GM04503 (cell line): Measurements from ENCODE around the gene FREY1.
"Not testable (repeated sequence)": the region's sequence is repeated elsewhere in the genome, so short reads cannot be mapped to it uniquely, and the experiment has no call there.

Experiments used
- DNase-seq: peaks from one replicate; pipeline ENCODE4 v3.0.0-alpha.2; 2012; ENCODE audit warnings: low read depth

The FREY1 gene

DNA sequence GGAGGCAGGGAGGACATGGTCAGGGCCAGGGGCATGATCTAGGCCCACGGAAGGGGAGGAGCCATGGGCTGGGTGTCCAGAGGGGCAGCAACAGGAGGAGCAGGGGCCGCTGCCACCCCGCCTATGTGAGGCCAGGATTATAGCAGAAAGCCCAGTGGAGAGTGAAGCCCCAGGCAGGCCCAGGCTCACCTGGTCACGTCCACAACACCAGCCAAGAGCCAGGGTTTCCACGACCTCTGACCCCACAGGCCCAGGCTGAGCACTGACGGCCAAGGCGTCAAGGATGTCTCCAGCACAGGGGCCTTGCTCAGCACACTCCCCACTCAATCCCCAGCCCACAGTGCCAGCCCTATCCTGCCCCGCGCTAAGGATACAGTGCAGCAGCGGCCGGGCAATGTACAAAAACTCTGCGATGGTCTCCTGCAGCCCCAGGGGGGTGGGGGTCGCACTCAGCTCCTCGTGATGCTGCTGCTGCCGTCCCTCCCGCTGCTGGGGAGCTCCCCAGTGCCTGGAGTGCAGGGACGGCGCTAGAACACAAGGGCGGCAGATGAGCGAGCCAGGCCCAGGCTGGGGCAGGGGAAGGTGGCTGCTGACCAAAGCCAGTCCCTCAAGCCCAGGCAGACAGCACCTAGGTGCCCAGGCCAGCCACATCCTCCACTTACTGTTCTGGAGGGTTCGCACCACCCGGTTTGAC is 7.0 kb upstream of the FREY1 start:
- DNase-seq: no peak

GRCh38 chr11:45913514-45913913 is 6.4 kb upstream of the FREY1 start:
- no peak for DNase-seq

- no peak for DNase-seq
Observed at GRCh38 chr11:45910623-45911022, 3.6 kb upstream of the FREY1 start.

GRCh38 chr11:45909594-45910475 is 2.8 kb upstream of the FREY1 start:
- DNase-seq: no peak

GRCh38 chr11:45907911-45908370 is 870 bp upstream of the FREY1 start:
- no peak for DNase-seq

GRCh38 chr11:45906096-45906682 is 882 bp downstream of the FREY1 start:
- no peak for DNase-seq

- DNase-seq: not testable (repeated sequence)
Observed at GRCh38 chr11:45905576-45905975, 1.5 kb downstream of the FREY1 start.

GRCh38 chr11:45905095-45905494 is 2.0 kb downstream of the FREY1 start:
- DNase-seq: no peak

GRCh38 chr11:45904309-45904915 is 2.7 kb downstream of the FREY1 start:
- no peak for DNase-seq

DNA sequence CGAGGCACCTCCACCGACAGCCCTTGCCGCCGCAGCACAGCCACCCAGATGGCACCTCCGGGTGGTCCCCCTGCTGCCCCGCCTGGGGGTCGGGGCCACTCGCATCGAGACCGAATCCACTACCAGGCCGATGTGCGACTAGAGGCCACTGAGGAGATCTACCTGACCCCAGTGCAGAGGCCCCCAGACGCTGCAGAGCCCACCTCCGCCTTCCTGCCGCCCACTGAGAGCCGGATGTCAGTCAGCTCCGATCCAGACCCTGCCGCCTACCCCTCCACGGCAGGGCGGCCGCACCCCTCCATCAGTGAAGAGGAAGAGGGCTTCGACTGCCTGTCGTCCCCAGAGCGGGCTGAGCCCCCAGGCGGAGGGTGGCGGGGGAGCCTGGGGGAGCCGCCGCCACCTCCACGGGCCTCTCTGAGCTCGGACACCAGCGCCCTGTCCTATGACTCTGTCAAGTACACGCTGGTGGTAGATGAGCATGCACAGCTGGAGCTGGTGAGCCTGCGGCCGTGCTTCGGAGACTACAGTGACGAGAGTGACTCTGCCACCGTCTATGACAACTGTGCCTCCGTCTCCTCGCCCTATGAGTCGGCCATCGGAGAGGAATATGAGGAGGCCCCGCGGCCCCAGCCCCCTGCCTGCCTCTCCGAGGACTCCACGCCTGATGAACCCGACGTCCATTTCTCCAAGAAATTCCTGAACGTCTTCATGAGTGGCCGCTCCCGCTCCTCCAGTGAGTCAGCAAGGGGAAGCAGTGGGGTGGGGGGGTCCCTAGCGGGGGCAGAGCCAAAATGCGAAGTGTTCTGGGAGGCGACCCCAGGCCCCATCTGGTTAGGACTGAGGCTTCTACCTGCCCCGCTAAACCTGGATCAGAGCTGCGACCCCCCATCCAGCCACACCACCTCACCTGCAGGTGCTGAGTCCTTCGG is 4.4 kb downstream of the FREY1 start:
- DNase-seq: no peak

- DNase-seq: no peak
Observed at GRCh38 chr11:45901626-45902025, 5.4 kb downstream of the FREY1 start.

- DNase-seq: no peak
Observed at GRCh38 chr11:45900916-45901617, 6.0 kb downstream of the FREY1 start.

DNA sequence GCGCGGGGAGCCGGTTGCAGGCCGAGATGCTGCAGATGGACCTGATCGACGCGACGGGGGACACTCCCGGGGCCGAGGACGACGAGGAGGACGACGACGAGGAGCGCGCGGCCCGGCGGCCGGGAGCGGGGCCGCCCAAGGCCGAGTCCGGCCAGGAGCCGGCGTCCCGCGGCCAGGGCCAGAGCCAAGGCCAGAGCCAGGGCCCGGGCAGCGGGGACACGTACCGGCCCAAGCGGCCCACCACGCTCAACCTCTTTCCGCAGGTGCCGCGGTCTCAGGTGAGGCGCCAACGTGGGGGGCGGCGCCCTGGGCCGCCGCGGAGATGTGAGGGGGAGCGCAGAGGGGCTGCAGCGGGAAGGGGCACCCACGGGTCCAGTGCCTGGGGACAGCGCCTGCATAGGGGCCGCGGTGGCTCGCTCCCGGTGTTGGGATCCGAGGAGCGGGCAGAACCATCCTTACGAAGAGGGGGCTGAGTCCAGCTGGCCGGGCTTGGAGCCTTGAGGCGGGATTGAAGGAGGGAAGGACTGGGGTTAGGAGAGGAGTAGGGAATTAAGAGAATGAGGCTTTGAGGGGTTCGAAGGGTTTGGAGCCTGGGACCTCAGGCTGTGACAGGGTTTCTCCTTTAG is 6.8 kb downstream of the FREY1 start:
- DNase-seq: not testable (repeated sequence)

- peak; percentile 27 for DNase-seq
Observed at GRCh38 chr11:45899448-45900174, 7.5 kb downstream of the FREY1 start.

DNA sequence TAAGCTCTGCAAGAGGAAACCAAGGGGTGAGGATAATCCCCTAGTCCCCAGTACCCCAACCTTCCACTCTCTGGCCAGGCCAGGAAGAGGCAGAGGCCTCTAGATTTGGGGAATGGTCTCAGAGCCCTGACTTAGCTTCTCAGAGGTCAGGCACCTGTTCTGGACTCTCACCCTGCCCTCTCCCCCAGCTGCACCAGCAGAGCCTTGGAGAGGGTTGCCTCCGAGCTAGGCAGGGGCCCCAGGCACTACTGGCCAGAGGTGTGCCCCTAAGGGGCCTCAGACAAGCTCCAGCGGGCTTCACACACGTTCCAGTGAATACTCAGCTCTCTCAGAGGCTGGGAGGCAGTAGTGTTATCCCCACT is 8.0 kb downstream of the FREY1 start:
- DNase-seq: no peak

GRCh38 chr11:45897556-45897955 is 9.5 kb downstream of the FREY1 start:
- DNase-seq: no peak

DNA sequence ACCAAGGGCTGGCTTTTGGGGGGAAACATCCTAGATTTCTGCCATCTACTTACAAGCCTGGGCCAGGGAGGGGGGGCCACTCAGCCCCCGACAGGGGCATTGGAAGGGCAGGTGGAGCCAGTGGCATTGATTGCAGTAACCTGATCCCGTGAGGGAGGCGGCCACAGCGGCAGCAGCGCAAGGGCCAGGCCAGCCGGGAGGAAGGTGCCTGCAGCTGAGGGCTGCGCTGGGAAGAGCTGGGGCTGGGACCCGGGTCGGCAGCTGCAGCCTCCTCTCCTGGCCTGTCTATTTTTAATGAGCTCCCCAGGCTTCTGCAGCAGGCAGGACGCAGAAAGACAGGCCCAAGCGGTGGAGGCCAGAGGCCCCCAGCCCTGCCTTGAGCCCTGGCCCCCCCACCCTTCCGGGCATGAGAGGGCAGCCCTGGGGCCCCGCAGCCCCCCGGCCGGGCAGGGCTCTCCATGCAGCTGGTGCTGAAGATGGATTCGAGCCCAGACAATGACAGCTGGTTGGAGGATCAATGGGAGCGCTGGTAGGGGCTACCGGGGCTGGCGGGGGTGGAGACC is 10.6 kb downstream of the FREY1 start:
- no peak for DNase-seq

- DNase-seq: no peak
Observed at GRCh38 chr11:45895553-45896259, 11.4 kb downstream of the FREY1 start.
